Naive thymus-derived CD4-positive, alpha-beta T cell (primary cell): ENCODE data around the gene SLC9A1. TPM values are rescaled to one million over a fixed set of nuclear protein-coding genes. Genes with fewer than 3 reads are reported as not detected.
A peak's percentile ranks its signal among the peaks of the same experiment; 100 is the strongest.

Experiments
- ATAC-seq: fragments of 150-1000 bp; cut with Tn5 transposase; 2 replicates; pipeline ENCODE4 v1.10.0; 2021; ENCODE audit warnings: mild to moderate bottlenecking, moderate library complexity
- CTCF ChIA-PET: fragments of 350-600 bp; sonication (Branson Sonifier 250); formaldehyde crosslinking; loops from one replicate; lab custom pipeline; 2021; ENCODE audit warnings: antibody characterized with exemption; lab: Charles Lee
- POLR2A ChIA-PET: fragments of 350-600 bp; sonication (Branson Sonifier 250); formaldehyde crosslinking; loops from one replicate; lab custom pipeline; 2021; ENCODE audit warnings: antibody characterized with exemption, inconsistent platforms; lab: Charles Lee
- DNase-seq, 9 donors: peaks; one replicate each; pipeline versions ENCODE4 v3.0.0 to v3.0.0-alpha.2; 2020 to 2022; ENCODE audit warnings: mixed read lengths in 1 of 9
- H3K27ac ChIP-seq: one replicate; pipeline ENCODE4 v1.7.0; 2013; ENCODE audit warnings: mild to moderate bottlenecking, low read depth, low read length, moderate library complexity
- H3K27me3 ChIP-seq, 2 donors: one replicate each; pipeline ENCODE4 v1.7.0; 2013; ENCODE audit warnings: low read length in 2 of 2, mild to moderate bottlenecking in 2 of 2, moderate library complexity in 2 of 2; ENCODE audit not compliant: control insufficient read depth in 2 of 2, insufficient read depth in 2 of 2
- H3K36me3 ChIP-seq, 3 experiments: 1 replicate in 2 of 3; 2 replicates in 1 of 3; pipeline ENCODE4 v1.7.0; 2013; ENCODE audit warnings: low read length in 3 of 3, mild to moderate bottlenecking in 3 of 3, moderate library complexity in 1 of 3; ENCODE audit not compliant: insufficient read depth in 3 of 3, control insufficient read depth in 2 of 3
- H3K4me1 ChIP-seq, 2 donors: one replicate each; pipeline ENCODE4 v1.7.0; 2013; ENCODE audit warnings: low read length in 2 of 2, mild to moderate bottlenecking in 2 of 2, moderate library complexity in 1 of 2; ENCODE audit not compliant: control insufficient read depth in 2 of 2, insufficient read depth in 2 of 2
- H3K4me3 ChIP-seq: 2 replicates; pipeline ENCODE4 v1.7.0; 2013; ENCODE audit warnings: mild to moderate bottlenecking, low read length
- H3K9me3 ChIP-seq, 3 experiments: 1 replicate in 2 of 3; 2 replicates in 1 of 3; pipeline ENCODE4 v1.7.0; 2013; ENCODE audit warnings: low read length in 3 of 3; ENCODE audit not compliant: control insufficient read depth in 2 of 3
- H3K27ac Mint-ChIP-seq, 9 donors: one replicate each; pipeline ENCODE4 v1.8.0; 2020 to 2022; ENCODE audit warnings: mixed read lengths in 9 of 9, mild to moderate bottlenecking in 8 of 9, moderate library complexity in 5 of 9, inconsistent platforms in 2 of 9
- H3K27me3 Mint-ChIP-seq, 5 donors: one replicate each; pipeline ENCODE4 v1.8.0; 2021 to 2022; ENCODE audit warnings: mixed read lengths in 5 of 5, mild to moderate bottlenecking in 1 of 5
- H3K36me3 Mint-ChIP-seq, 5 donors: one replicate each; pipeline ENCODE4 v1.8.0; 2020 to 2022; ENCODE audit warnings: mixed read lengths in 5 of 5, mild to moderate bottlenecking in 3 of 5, inconsistent platforms in 1 of 5
- H3K4me1 Mint-ChIP-seq, 7 donors: one replicate each; pipeline ENCODE4 v1.8.0; 2020 to 2022; ENCODE audit warnings: mixed read lengths in 7 of 7, mild to moderate bottlenecking in 3 of 7, inconsistent platforms in 1 of 7
- H3K4me3 Mint-ChIP-seq, 10 donors: one replicate each; pipeline ENCODE4 v1.8.0; 2020 to 2022; ENCODE audit warnings: mild to moderate bottlenecking in 10 of 10, mixed read lengths in 10 of 10, moderate library complexity in 6 of 10, inconsistent platforms in 2 of 10
- H3K9me3 Mint-ChIP-seq, 11 donors: one replicate each; pipeline ENCODE4 v1.8.0; 2020 to 2022; ENCODE audit warnings: mixed read lengths in 11 of 11, mild to moderate bottlenecking in 4 of 11, inconsistent platforms in 1 of 11, moderate library complexity in 1 of 11
- intact Hi-C, 2 donors: fragments of 100-400 bp; cut with micrococcal nuclease; formaldehyde crosslinking; loops; one replicate each; pipeline ENCODE4 v1.15.1; 2023
- polyA plus RNA-seq, 2 donors: library from polyadenylated mRNA; unstranded; fragments of 300-500 nt; fragmentation: Illumina TruSeq; gene quantifications; one replicate each; pipeline ENCODE4 v1.2.3, GENCODE V29; 2021
- total RNA-seq, 6 experiments: library from RNA in 5 of 6; stranded (reverse) in 5 of 6; gene quantifications; 1 replicate in 5 of 6; 2 replicates in 1 of 6; pipeline ENCODE4 v1.2.3 and lab custom pipeline; 2021 to 2026

Gene SLC9A1
- total and polyA plus RNA-seq, 7 experiments from 2014 or later: 7.1 to 25.7 (median 18.2) TPM

DNA sequence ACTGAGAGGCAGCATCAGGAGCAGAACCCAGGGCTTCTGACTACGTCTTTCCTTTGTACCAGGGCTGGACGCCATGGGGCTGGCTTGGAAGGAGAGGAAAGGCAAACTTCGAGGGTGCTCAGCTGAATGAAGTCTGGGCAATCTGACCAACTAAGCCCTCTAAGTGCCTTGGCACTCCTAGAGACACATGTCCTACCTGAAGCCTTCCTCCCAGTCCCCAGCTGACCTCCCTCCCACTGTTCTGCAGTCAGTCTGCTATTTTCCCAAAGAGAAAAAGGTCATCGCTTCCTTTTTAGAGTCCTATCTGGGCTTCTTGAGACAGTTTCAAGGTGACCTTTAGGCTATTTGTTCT is 5.2 kb downstream of the SLC9A1 start:
- peak overlapping the region in 5 of 9 donors; percentile 13 to 77 (median 65) for H3K27ac Mint-ChIP-seq

DNA sequence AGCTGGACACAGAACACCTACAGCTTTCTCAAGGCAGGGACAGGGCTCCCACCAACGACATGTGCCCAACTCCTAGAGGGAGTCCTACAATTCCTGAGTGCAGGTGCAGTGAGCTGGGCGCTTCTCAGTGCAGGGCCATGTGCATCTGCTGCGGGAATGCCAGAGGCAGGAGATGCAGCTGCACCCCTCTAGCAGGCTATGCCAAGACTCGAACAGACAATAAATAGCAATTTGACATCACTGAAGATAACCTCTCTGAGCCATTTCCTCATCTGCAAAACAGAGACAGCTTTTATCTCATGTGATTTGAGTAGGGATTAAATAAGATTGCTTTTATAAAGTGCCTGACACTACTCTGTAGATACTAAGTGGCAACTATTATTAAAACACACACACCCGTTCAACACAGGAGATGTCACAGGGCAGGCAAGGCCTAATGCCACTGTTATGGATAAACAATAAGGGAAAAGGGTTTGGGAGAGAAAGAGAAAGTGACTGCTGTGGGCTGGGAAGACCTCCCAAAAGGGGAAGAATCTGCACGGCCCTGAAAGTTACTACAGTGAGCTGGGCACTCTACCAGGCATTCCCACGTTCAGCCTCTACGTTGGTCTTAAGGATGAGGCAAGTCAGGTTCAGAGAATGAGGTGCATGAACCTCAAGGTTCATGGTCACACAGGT is 5.7 kb downstream of the SLC9A1 start:
- peaks cover 0 to 3% (median 0%) of the 10 kb centered on the region in 11 donors for H3K9me3 Mint-ChIP-seq
- ChIA-PET POLR2A (interaction anchor here (0.5 to 9.2 kb wide), 4 partner anchors 10 to 37 kb away, joined by 3 to 202 read pairs (median 6); no protein-coding TSS in a partner anchor), CTCF (interaction anchor here (0.9 to 1.2 kb wide), 2 partner anchors 13 to 37 kb away, joined by 3 to 5 read pairs; no protein-coding TSS in a partner anchor)
- H3K27me3 ChIP-seq: no peaks in the 10 kb centered on the region
- H3K27ac Mint-ChIP-seq: peak overlapping the region; percentile 13 to 77 (median 65)
- intact Hi-C loops: no loop called here
- peak overlapping the region in 6 of 10 donors; percentile 1 to 50 (median 25) for H3K4me3 Mint-ChIP-seq
- DNase-seq (no peak), ATAC-seq (no peak)
- H3K36me3 Mint-ChIP-seq: peaks cover 0 to 7% (median 6%) of the 10 kb centered on the region in 5 donors
- H3K4me1 Mint-ChIP-seq: peaks cover 54 to 79% (median 64%) of the 10 kb centered on the region in 7 donors
- peaks cover 0 to 4% (median 0%) of the 10 kb centered on the region in 3 experiments for H3K36me3 ChIP-seq
- no peak overlapping the region for H3K27ac ChIP-seq
- H3K4me3 ChIP-seq: no peak overlapping the region
- peaks cover 21 to 29% of the 10 kb centered on the region in 2 donors for H3K4me1 ChIP-seq
- H3K9me3 ChIP-seq: no peaks in the 10 kb centered on the region
- no peaks in the 10 kb centered on the region for H3K27me3 Mint-ChIP-seq

More for the DNA sequence above, 5.2 kb downstream of the SLC9A1 start:
- POLR2A ChIA-PET: interaction anchor here (0.5 to 9.2 kb wide), 2 partner anchors 10 to 35 kb away, joined by 3 to 202 read pairs; no protein-coding TSS in a partner anchor
- Histone ChIP-seq H3K4me1 (peaks cover 25 to 33% of the 10 kb centered on the region in 2 donors), H3K4me3 (no peak overlapping the region), H3K27me3 (no peaks in the 10 kb centered on the region), H3K9me3 (no peaks in the 10 kb centered on the region), H3K27ac (no peak overlapping the region), H3K36me3 (peaks cover 0 to 4% (median 0%) of the 10 kb centered on the region in 3 experiments)
- Mint-ChIP-seq H3K9me3 (peaks cover 0 to 3% (median 0%) of the 10 kb centered on the region in 11 donors), H3K4me1 (peaks cover 55 to 80% (median 66%) of the 10 kb centered on the region in 7 donors), H3K36me3 (peaks cover 0 to 7% (median 6%) of the 10 kb centered on the region in 5 donors), H3K27me3 (no peaks in the 10 kb centered on the region), H3K4me3 (peak overlapping the region in 3 of 10 donors; percentile 24 to 48 (median 38))
- CTCF ChIA-PET: interaction anchor here (0.9 to 1.2 kb wide), 2 partner anchors 13 to 38 kb away, joined by 3 to 5 read pairs; no protein-coding TSS in a partner anchor
- intact Hi-C loops: no loop called here
- no peak for DNase-seq
- no peak for ATAC-seq

DNA sequence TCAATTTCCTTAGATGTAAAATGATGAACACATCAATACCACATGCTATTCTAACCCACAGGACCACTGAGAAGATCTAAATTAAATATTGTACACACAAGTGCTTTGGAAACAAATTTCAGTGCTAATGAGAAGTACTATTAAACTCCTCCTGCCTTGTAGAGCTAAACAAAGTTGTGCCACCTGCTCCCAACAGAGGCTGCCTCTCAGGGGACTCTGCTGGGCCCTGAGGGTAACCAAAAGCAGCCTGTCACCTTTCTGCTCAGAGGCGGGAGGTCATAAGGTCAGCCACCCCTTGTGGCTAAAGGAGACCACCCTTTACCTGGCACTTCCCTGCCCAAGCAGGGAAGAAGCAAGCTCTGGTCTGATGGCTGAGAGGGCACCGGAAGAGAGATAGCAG is 6.3 kb downstream of the SLC9A1 start:
- ATAC-seq: no peak
- CTCF ChIA-PET: interaction anchor here (1.2 kb wide), 1 partner anchor 36 kb away, joined by 5 read pairs; no protein-coding TSS in a partner anchor
- H3K4me3 Mint-ChIP-seq: peak overlapping the region in 3 of 10 donors; percentile 5 to 24 (median 10)
- no peaks in the 10 kb centered on the region for H3K9me3 ChIP-seq
- POLR2A ChIA-PET: interaction anchor here (0.8 to 9.2 kb wide), 3 partner anchors 9 to 37 kb away, joined by 3 to 202 read pairs (median 8); no protein-coding TSS in a partner anchor
- H3K36me3 ChIP-seq: peaks cover 0 to 4% (median 0%) of the 10 kb centered on the region in 3 experiments
- intact Hi-C loops: no loop called here
- peaks cover 0 to 3% (median 0%) of the 10 kb centered on the region in 11 donors for H3K9me3 Mint-ChIP-seq
- no peaks in the 10 kb centered on the region for H3K27me3 ChIP-seq
- H3K36me3 Mint-ChIP-seq: peaks cover 0 to 7% (median 6%) of the 10 kb centered on the region in 5 donors
- H3K27ac Mint-ChIP-seq: peak overlapping the region; percentile 9 to 71 (median 43)
- no peak overlapping the region for H3K4me3 ChIP-seq
- DNase-seq: no peak
- H3K4me1 ChIP-seq: peaks cover 14 to 23% of the 10 kb centered on the region in 2 donors
- no peak overlapping the region for H3K27ac ChIP-seq
- peaks cover 49 to 79% (median 64%) of the 10 kb centered on the region in 7 donors for H3K4me1 Mint-ChIP-seq
- H3K27me3 Mint-ChIP-seq: no peaks in the 10 kb centered on the region

DNA sequence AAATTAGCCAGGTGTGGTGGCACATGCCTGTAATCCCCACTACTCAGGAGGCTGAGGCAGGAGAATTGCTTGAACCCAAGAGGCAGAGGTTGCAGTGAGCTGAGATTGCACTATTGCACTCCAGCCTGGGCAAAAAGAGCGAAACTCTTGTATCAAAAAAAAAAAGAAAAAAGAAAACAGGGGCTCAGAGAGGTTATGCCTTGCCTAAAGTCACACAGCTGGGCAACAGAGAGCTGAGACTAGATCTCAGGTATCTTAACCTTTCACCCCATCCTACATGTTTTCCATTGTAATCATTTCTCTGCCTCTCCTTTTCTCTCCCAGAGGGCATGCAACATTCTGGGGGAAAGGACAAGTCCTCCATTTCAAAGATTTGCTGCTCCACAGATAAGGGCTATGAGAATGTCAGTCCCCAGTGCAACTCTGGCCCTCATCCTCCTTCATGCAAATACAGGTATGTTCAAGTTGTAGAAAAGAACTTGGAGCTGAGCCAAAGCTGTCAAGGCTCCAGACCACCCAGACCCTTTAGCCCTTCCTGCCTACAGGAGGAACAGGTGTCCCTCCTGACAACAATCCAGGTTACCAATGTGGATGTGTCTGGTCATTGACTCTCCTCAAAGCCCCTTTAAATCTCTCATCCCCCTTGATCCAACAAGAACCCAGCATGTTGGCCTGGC is 6.9 kb downstream of the SLC9A1 start:
- H3K27me3 ChIP-seq: no peaks in the 10 kb centered on the region
- Mint-ChIP-seq H3K9me3 (peaks cover 0 to 3% (median 0%) of the 10 kb centered on the region in 11 donors), H3K27ac (peak overlapping the region in 4 of 9 donors; percentile 26 to 71 (median 52)), H3K36me3 (peaks cover 0 to 8% (median 6%) of the 10 kb centered on the region in 5 donors), H3K27me3 (no peaks in the 10 kb centered on the region), H3K4me3 (no peak overlapping the region), H3K4me1 (peaks cover 49 to 79% (median 64%) of the 10 kb centered on the region in 7 donors)
- POLR2A ChIA-PET: interaction anchor here (0.6 to 9.2 kb wide), 5 partner anchors 9 to 982 kb away, joined by 3 to 202 read pairs (median 3); no protein-coding TSS in a partner anchor
- peaks cover 8 to 23% of the 10 kb centered on the region in 2 donors for H3K4me1 ChIP-seq
- ATAC-seq: no peak
- peaks cover 0 to 4% (median 0%) of the 10 kb centered on the region in 3 experiments for H3K36me3 ChIP-seq
- intact Hi-C loops: no loop called here
- H3K9me3 ChIP-seq: no peaks in the 10 kb centered on the region
- no peak overlapping the region for H3K27ac ChIP-seq
- no peak overlapping the region for H3K4me3 ChIP-seq
- CTCF ChIA-PET: interaction anchor here (1.3 kb wide), 1 partner anchor 35 kb away, joined by 3 read pairs; no protein-coding TSS in a partner anchor
- no peak for DNase-seq

DNA sequence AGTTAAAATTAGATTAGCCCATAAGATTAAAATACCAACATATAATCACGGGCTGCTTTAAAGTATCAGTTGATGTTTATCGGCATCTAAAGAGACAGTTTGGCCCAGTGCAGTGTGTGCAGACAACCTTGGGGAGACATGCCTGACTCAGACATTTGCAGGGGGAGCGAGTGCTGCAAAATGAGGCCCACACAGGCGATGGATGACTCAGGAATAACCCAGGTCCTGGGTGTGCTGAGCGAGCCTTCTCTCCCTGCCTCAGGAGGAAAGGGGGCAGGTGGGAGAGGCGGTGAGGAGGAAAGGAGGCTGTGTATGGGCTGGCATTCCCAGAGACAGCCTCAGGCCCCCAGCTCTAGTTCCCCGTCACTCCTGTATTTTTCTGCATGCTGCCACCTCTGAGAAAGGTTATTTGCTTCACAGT is 9.0 kb downstream of the SLC9A1 start:
- Histone ChIP-seq H3K27ac (no peak overlapping the region), H3K27me3 (no peaks in the 10 kb centered on the region), H3K4me1 (peaks cover 0 to 28% of the 10 kb centered on the region in 2 donors), H3K36me3 (peaks cover 0 to 4% (median 0%) of the 10 kb centered on the region in 3 experiments), H3K4me3 (no peak overlapping the region), H3K9me3 (no peaks in the 10 kb centered on the region)
- Mint-ChIP-seq H3K9me3 (peaks cover 0 to 2% (median 0%) of the 10 kb centered on the region in 11 donors), H3K4me3 (no peak overlapping the region), H3K27ac (peak overlapping the region in 2 of 9 donors; percentile 15 to 36), H3K27me3 (no peaks in the 10 kb centered on the region), H3K4me1 (peaks cover 41 to 80% (median 63%) of the 10 kb centered on the region in 7 donors), H3K36me3 (peaks cover 0 to 10% (median 6%) of the 10 kb centered on the region in 5 donors)
- POLR2A ChIA-PET: interaction anchor here (1.5 to 14.4 kb wide), 3 partner anchors 6 to 33 kb away, joined by 3 to 202 read pairs (median 4); partner anchors contain the start of gene SLC9A1
- CTCF ChIA-PET: interaction anchor here (0.9 to 2.1 kb wide), 3 partner anchors 9 to 16 kb away, joined by 3 to 9 read pairs (median 6); partner anchors contain the start of gene SLC9A1
- intact Hi-C loops: no loop called here
- DNase-seq: no peak
- ATAC-seq: no peak
